Measurements from ENCODE around the gene GHRHR.

The GHRHR gene

DNA sequence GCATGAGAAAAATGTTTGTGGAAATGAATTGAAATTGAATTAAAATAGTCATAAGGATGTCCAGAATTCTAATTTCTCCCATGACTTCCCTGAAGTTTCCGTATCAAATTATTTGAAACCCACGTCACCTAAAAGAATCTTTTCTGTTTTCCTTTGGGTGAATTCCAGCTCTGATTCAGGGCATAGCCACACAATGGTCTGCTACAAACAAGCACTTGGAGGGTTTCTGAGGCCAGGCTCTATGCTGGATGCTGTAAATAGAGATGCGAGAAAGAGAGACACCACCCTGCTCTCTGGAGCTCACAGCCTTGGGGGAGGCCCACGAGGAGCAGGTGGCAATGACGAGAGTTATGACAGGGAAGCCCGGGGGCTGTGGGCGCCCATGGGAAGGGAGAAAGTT is 33.6 kb downstream of the GHRHR start:
- Histone ChIP-seq H3K23ac (ENCODE audit: low read depth, low read length, poor library complexity) (no peak overlapping the region), H2BK5ac (ENCODE audit: low read length) (no peak overlapping the region), H3K27me3 (ENCODE audit: control insufficient read depth in 3 of 3, insufficient read depth in 3 of 3, low read depth in 1 of 3, low read length in 3 of 3) (no peaks in the 10 kb centered on the region), H3K4me3 (ENCODE audit: low read length in 2 of 2) (no peak overlapping the region), H3K79me1 (ENCODE audit: low read depth, low read length) (no peaks in the 10 kb centered on the region), H3K18ac (ENCODE audit: low read length) (no peak overlapping the region), H4K8ac (ENCODE audit: low read depth, low read length) (no peak overlapping the region), H3K14ac (ENCODE audit: low read length) (no peak overlapping the region), H3K4ac (ENCODE audit: low read length) (no peak overlapping the region), H2BK12ac (ENCODE audit: low read length) (no peak overlapping the region), H4K91ac (ENCODE audit: low read depth, low read length, poor library complexity) (no peak overlapping the region), H3K9ac (ENCODE audit: low read depth, low read length, poor library complexity) (no peak overlapping the region), H3K27ac (replicated peaks; ENCODE audit: low read length) (no peak overlapping the region), H2AFZ (ENCODE audit: low read length) (no peak overlapping the region), H2BK15ac (ENCODE audit: low read length) (no peak overlapping the region), H3K9me3 (replicated peaks in 1 of 2; ENCODE audit: control insufficient read depth in 2 of 2, insufficient read depth in 1 of 2, low read depth in 1 of 2, low read length in 2 of 2) (no peaks in the 10 kb centered on the region), H2BK120ac (ENCODE audit: low read depth, low read length) (no peak overlapping the region), H3K36me3 (replicated peaks in 1 of 2; ENCODE audit: control insufficient read depth in 2 of 2, insufficient read depth in 2 of 2, low read length in 2 of 2) (no peaks in the 10 kb centered on the region), H3K4me1 (ENCODE audit: control insufficient read depth in 2 of 2, insufficient read depth in 1 of 2, low read depth in 1 of 2, low read length in 2 of 2) (peaks cover 0 to 2% of the 10 kb centered on the region in 2 donors), H3K4me2 (ENCODE audit: insufficient read depth, low read length, poor library complexity, severe bottlenecking) (no peak overlapping the region), H2AK5ac (ENCODE audit: low read depth, low read length) (no peak overlapping the region)
- no peak for DNase-seq (ENCODE audit: low spot score)
- WGBS, 2 donors (ENCODE audit: extremely low coverage in 2 of 2, insufficient read length in 2 of 2, insufficient replicate concordance in 1 of 2), result no CpG with 5 or more reads among the region's 7 CpGs

DNA sequence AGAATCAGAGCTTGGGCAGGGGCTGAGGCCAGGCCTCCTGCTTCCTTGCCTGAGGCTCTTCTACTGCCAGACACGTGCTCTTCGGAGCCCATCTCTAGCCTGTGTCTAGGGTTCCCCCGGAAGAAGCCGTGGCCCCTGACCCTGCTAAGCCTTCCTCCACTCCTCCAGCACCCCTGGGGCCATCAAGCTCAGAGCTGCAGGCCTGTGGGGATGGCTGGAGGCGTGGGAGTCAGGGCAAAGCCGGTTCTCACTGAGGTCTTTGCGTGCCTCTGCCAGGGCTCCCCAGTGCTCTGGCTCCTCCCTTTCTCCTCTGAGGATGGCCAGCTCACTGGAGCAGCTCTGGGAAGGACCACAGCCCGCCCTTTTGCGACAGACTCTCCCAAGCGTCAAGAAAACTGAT is 34.4 kb downstream of the GHRHR start:
- no peak overlapping the region for H2BK12ac ChIP-seq (ENCODE audit: low read length)
- H2AK5ac ChIP-seq (ENCODE audit: low read depth, low read length), result no peak overlapping the region

DNA sequence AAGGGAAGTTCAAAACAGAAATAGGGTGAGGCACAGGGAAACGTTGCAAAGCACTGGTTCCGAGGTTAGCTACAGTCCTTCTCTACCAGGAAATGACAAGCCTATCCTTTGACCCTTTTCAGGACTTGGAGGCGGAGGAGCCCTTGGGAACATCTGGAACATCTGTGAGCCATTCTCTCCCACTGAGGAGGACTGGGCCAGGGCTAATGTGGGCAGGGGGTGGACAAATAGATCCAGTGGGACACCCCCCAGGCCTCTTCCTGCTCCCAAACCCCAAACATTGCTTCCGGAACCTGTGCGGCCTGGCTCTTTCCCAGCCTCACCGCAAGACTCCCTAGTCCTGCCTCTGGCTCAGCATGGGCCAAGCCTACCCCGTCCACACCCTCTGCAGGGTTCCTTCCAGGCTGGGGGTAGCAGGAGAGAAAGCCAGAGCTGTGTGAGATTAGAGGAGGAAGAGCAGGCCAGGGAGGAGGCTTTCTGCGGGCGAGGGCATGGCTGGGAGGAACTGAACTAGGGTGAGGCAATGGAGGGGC is 36.5 kb downstream of the GHRHR start:
- Histone ChIP-seq H2BK5ac (ENCODE audit: low read length) (no peak overlapping the region), H3K9ac (ENCODE audit: low read depth, low read length, poor library complexity) (no peak overlapping the region), H3K36me3 (replicated peaks in 1 of 2; ENCODE audit: control insufficient read depth in 2 of 2, insufficient read depth in 2 of 2, low read length in 2 of 2) (no peaks in the 10 kb centered on the region), H3K9me3 (replicated peaks in 1 of 2; ENCODE audit: control insufficient read depth in 2 of 2, insufficient read depth in 1 of 2, low read depth in 1 of 2, low read length in 2 of 2) (peaks cover 0 to 7% of the 10 kb centered on the region in 2 donors), H3K14ac (ENCODE audit: low read length) (no peak overlapping the region), H4K91ac (ENCODE audit: low read depth, low read length, poor library complexity) (no peak overlapping the region), H3K18ac (ENCODE audit: low read length) (peak overlapping the region; percentile 22), H3K4ac (ENCODE audit: low read length) (no peak overlapping the region), H2AK5ac (ENCODE audit: low read depth, low read length) (no peak overlapping the region), H2BK120ac (ENCODE audit: low read depth, low read length) (no peak overlapping the region), H3K4me3 (ENCODE audit: low read length in 2 of 2) (no peak overlapping the region), H3K4me2 (ENCODE audit: insufficient read depth, low read length, poor library complexity, severe bottlenecking) (no peak overlapping the region), H3K79me1 (ENCODE audit: low read depth, low read length) (no peaks in the 10 kb centered on the region), H3K27ac (replicated peaks; ENCODE audit: low read length) (no peak overlapping the region), H2AFZ (ENCODE audit: low read length) (no peak overlapping the region), H2BK12ac (ENCODE audit: low read length) (no peak overlapping the region), H4K8ac (ENCODE audit: low read depth, low read length) (no peak overlapping the region), H2BK15ac (ENCODE audit: low read length) (no peak overlapping the region), H3K23ac (ENCODE audit: low read depth, low read length, poor library complexity) (no peak overlapping the region), H3K27me3 (ENCODE audit: control insufficient read depth in 3 of 3, insufficient read depth in 3 of 3, low read depth in 1 of 3, low read length in 3 of 3) (no peaks in the 10 kb centered on the region), H3K4me1 (ENCODE audit: control insufficient read depth in 2 of 2, insufficient read depth in 1 of 2, low read depth in 1 of 2, low read length in 2 of 2) (no peaks in the 10 kb centered on the region)
- no peak for DNase-seq (ENCODE audit: low spot score)
- WGBS, 2 donors (ENCODE audit: extremely low coverage in 2 of 2, insufficient read length in 2 of 2, insufficient replicate concordance in 1 of 2), result no CpG with 5 or more reads among the region's 9 CpGs

More for the DNA sequence above, 34.4 kb downstream of the GHRHR start:
- H3K9me3 ChIP-seq (replicated peaks in 1 of 2; ENCODE audit: control insufficient read depth in 2 of 2, insufficient read depth in 1 of 2, low read depth in 1 of 2, low read length in 2 of 2), result no peaks in the 10 kb centered on the region
- no peak overlapping the region for H2AFZ ChIP-seq (ENCODE audit: low read length)
- H3K27ac ChIP-seq (replicated peaks; ENCODE audit: low read length), result no peak overlapping the region
- H3K27me3 ChIP-seq (ENCODE audit: control insufficient read depth in 3 of 3, insufficient read depth in 3 of 3, low read depth in 1 of 3, low read length in 3 of 3), result no peaks in the 10 kb centered on the region
- H3K18ac ChIP-seq (ENCODE audit: low read length), result peak overlapping the region; percentile 15
- no peaks in the 10 kb centered on the region for H3K4me1 ChIP-seq (ENCODE audit: control insufficient read depth in 2 of 2, insufficient read depth in 1 of 2, low read depth in 1 of 2, low read length in 2 of 2)
- no peak overlapping the region for H3K4me3 ChIP-seq (ENCODE audit: low read length in 2 of 2)
- no peak overlapping the region for H4K8ac ChIP-seq (ENCODE audit: low read depth, low read length)
- no peak overlapping the region for H2BK15ac ChIP-seq (ENCODE audit: low read length)
- H4K91ac ChIP-seq (ENCODE audit: low read depth, low read length, poor library complexity), result no peak overlapping the region
- H3K23ac ChIP-seq (ENCODE audit: low read depth, low read length, poor library complexity), result no peak overlapping the region
- H2BK120ac ChIP-seq (ENCODE audit: low read depth, low read length), result no peak overlapping the region
- no peaks in the 10 kb centered on the region for H3K36me3 ChIP-seq (replicated peaks in 1 of 2; ENCODE audit: control insufficient read depth in 2 of 2, insufficient read depth in 2 of 2, low read length in 2 of 2)
- no peaks in the 10 kb centered on the region for H3K79me1 ChIP-seq (ENCODE audit: low read depth, low read length)
- DNase-seq (ENCODE audit: low spot score), result no peak
- H3K9ac ChIP-seq (ENCODE audit: low read depth, low read length, poor library complexity), result no peak overlapping the region
- WGBS, 2 donors (ENCODE audit: extremely low coverage in 2 of 2, insufficient read length in 2 of 2, insufficient replicate concordance in 1 of 2), result no CpG with 5 or more reads among the region's 10 CpGs
- no peak overlapping the region for H3K4me2 ChIP-seq (ENCODE audit: insufficient read depth, low read length, poor library complexity, severe bottlenecking)
- H3K4ac ChIP-seq (ENCODE audit: low read length), result no peak overlapping the region
- no peak overlapping the region for H2BK5ac ChIP-seq (ENCODE audit: low read length)
- no peak overlapping the region for H3K14ac ChIP-seq (ENCODE audit: low read length)

DNA sequence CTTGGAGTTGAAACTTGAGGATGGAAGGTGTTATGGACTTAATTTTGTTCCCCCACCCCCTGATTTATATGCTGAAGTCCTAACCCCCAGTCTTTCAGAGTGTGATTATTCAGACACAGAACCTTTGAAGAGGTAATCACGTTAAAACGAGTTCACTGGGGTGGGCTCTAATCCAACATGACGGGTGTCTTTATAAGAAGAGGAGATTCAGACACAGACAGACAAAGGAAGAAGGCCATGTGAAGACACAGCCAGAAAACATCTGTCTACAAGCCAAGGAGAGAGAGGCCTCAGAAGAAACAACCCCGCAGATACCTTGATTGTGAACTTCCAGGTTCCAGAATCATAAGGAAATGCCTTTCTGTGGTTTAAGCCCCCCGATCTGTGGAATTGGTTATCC is 37.0 kb downstream of the GHRHR start:
- DNase-seq (ENCODE audit: low spot score), result no peak
- no peaks in the 10 kb centered on the region for H3K79me1 ChIP-seq (ENCODE audit: low read depth, low read length)
- WGBS, 2 donors (ENCODE audit: extremely low coverage in 2 of 2, insufficient read length in 2 of 2, insufficient replicate concordance in 1 of 2), result no CpG with 5 or more reads among the region's 5 CpGs
- no peaks in the 10 kb centered on the region for H3K4me1 ChIP-seq (ENCODE audit: control insufficient read depth in 2 of 2, insufficient read depth in 1 of 2, low read depth in 1 of 2, low read length in 2 of 2)
- H4K8ac ChIP-seq (ENCODE audit: low read depth, low read length), result no peak overlapping the region
- no peak overlapping the region for H3K4ac ChIP-seq (ENCODE audit: low read length)
- no peak overlapping the region for H3K23ac ChIP-seq (ENCODE audit: low read depth, low read length, poor library complexity)
- no peak overlapping the region for H3K4me3 ChIP-seq (ENCODE audit: low read length in 2 of 2)
- no peak overlapping the region for H3K14ac ChIP-seq (ENCODE audit: low read length)
- no peak overlapping the region for H2BK5ac ChIP-seq (ENCODE audit: low read length)
- no peak overlapping the region for H3K4me2 ChIP-seq (ENCODE audit: insufficient read depth, low read length, poor library complexity, severe bottlenecking)
- no peak overlapping the region for H2AFZ ChIP-seq (ENCODE audit: low read length)
- no peak overlapping the region for H3K9ac ChIP-seq (ENCODE audit: low read depth, low read length, poor library complexity)
- no peak overlapping the region for H3K18ac ChIP-seq (ENCODE audit: low read length)
- no peak overlapping the region for H2AK5ac ChIP-seq (ENCODE audit: low read depth, low read length)
- H3K36me3 ChIP-seq (replicated peaks in 1 of 2; ENCODE audit: control insufficient read depth in 2 of 2, insufficient read depth in 2 of 2, low read length in 2 of 2), result no peaks in the 10 kb centered on the region
- H4K91ac ChIP-seq (ENCODE audit: low read depth, low read length, poor library complexity), result no peak overlapping the region
- H3K27me3 ChIP-seq (ENCODE audit: control insufficient read depth in 3 of 3, insufficient read depth in 3 of 3, low read depth in 1 of 3, low read length in 3 of 3), result no peaks in the 10 kb centered on the region
- no peak overlapping the region for H2BK15ac ChIP-seq (ENCODE audit: low read length)
- no peak overlapping the region for H3K27ac ChIP-seq (replicated peaks; ENCODE audit: low read length)
- no peak overlapping the region for H2BK12ac ChIP-seq (ENCODE audit: low read length)
- H2BK120ac ChIP-seq (ENCODE audit: low read depth, low read length), result no peak overlapping the region
- peaks cover 0 to 7% of the 10 kb centered on the region in 2 donors for H3K9me3 ChIP-seq (replicated peaks in 1 of 2; ENCODE audit: control insufficient read depth in 2 of 2, insufficient read depth in 1 of 2, low read depth in 1 of 2, low read length in 2 of 2)

All from neuronal stem cell (in vitro differentiated cells).